ENCODE data around the gene CRADD. TPM values are rescaled to one million over a fixed set of nuclear protein-coding genes. Genes with fewer than 3 reads are reported as not detected.

Gene CRADD
- total RNA-seq, 1 experiment from 2014 or later: 7.6 TPM

DNA sequence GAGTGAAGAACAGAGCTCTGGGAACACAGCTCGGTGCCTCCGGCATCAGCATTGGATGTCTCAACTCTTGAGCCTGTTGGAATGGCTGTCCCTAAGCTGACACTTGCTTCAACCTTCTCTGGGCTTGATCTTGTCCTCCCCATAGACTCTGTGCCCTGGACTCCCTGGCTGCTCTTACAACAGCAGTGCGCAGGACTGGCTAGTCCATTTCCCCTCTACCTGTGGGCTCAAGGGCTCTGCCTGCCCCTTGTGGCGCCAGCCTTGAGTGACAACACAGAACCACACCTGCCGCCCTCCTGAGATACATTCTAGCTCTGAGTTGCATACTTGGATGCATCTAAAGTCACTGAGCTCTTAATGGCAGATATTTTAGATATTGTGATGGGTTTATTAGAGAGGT lies 6.2 kb downstream of the CRADD start:
- Histone ChIP-seq H3K36me3 (no peaks in the 10 kb centered on the region), H3K4me1 (no peaks in the 10 kb centered on the region), H3K9me3 (replicated peaks) (no peaks in the 10 kb centered on the region), H3K27ac (no peak overlapping the region), H3K27me3 (no peaks in the 10 kb centered on the region), H3K4me3 (no peak overlapping the region)
- no peak for DNase-seq

DNA sequence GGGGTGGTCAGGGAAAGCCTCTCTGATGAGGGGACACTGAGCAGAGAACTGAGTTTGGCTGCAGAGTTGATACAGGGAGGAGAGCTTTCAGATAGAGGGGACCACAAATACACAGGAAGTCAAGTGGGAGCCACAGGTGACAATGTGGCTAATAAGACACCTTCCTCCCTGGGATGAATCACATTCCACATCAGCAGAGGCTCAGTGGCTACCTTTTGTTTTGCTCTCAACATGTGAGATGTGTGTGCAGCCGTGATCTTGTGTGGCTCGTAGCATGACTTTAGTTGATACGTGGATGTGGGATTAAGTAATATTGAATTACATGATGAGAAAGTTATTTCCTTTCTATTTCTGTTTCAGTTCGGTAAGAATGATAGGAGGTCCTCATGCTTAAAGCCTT lies 7.5 kb downstream of the CRADD start:
- Histone ChIP-seq H3K27ac (no peak overlapping the region), H3K9me3 (replicated peaks) (no peaks in the 10 kb centered on the region), H3K27me3 (no peaks in the 10 kb centered on the region), H3K36me3 (no peaks in the 10 kb centered on the region), H3K4me1 (no peaks in the 10 kb centered on the region), H3K4me3 (no peak overlapping the region)
- DNase-seq: no peak

DNA sequence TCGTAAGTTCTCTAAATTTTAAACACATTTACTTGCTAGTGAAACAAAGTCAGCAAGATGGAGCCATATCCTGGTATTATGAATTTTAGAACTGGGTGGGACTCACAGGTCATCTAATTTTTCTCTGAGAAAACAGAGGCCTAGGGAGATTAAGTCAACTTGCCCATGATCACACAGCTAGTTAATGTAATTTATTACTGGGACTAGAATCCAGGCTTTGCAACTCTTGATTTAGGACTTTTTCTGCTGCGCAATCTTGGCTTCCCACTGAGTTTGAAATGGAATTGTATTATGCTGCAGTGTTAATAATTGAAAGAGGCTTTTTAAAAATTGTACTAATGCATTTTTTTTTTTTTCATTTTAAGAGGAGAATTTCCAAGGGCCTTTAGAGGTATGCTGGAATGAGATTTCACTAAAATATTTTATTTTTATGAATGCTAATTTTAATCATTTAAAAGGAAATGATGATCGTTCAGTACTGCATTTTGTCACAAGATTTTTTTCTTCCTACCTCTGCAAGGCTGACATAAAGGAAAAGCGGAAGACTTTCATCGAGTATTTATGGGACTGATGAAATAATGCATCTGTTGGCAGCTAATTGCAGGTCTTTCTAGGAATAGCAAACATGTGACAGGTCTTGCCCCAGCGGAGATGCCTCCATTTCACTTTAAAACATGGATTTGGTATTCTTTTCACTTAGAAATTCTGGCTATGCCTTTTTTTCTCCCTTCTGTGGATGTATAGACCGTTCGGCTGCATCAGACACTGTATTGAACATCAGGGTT lies 9.6 kb downstream of the CRADD start:
- H3K27ac ChIP-seq: no peak overlapping the region
- no peaks in the 10 kb centered on the region for H3K9me3 ChIP-seq (replicated peaks)
- DNase-seq: no peak
- no peaks in the 10 kb centered on the region for H3K27me3 ChIP-seq
- H3K4me3 ChIP-seq: no peak overlapping the region
- H3K4me1 ChIP-seq: no peaks in the 10 kb centered on the region
- no peaks in the 10 kb centered on the region for H3K36me3 ChIP-seq

DNA sequence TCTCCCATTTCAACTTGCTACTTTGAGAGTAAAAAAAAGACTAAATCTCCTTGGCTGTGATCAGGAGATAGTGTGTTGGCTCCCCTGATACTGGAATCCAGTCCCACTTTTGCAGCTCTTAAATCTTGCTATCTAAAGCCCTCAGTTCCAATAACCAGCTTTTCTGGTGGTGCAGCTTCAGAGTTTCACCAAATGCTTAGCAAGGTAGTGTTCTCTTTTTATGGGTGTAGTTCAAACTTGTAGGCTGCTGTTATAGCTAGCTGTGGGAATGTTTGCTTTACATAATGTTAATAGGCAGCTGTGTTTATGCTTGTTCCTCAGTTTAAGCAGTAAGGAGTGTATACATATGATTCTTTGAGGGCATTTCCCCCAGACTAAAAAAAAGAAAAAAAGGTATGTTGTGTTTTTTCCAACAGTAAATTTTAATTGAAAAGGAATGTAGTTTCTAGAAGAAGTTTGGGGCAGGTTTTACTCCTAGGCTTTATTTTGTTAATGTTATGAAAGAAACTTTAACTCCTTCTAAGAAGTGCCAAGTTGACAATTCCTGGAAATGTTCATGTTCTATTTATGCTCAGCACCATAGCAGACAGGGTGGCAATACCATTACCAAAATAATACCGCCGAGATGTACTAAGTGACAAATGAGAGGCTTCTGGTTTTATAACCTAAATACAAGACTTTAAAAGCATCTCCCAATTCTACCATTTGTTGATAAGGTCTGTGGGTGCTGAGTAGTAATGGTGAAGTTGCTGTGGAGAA lies 12.1 kb downstream of the CRADD start:
- Histone ChIP-seq H3K4me3 (no peak overlapping the region), H3K9me3 (replicated peaks) (no peaks in the 10 kb centered on the region), H3K27me3 (no peaks in the 10 kb centered on the region), H3K4me1 (no peaks in the 10 kb centered on the region), H3K36me3 (no peaks in the 10 kb centered on the region), H3K27ac (no peak overlapping the region)
- DNase-seq: no peak

DNA sequence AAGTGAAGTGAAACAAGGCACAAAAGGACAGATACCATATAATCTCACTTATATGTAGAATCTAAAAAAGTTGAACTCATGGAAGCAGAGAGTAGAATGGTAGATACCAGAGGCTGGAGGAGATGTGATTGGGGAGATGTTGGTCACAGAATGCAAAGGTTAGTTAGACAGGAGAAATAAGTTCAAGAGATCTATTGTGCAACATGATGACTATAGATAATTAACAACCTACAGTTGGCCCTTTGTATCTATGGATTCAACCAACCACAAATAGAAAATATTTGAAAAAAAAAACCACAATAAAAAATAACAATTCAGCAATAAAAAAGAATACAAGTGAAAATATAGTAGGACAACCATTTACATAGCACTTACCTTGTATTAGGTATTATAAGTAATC lies 19.3 kb downstream of the CRADD start:
- no peaks in the 10 kb centered on the region for H3K27me3 ChIP-seq
- peaks cover 9% of the 10 kb centered on the region for H3K4me1 ChIP-seq
- H3K27ac ChIP-seq: no peak overlapping the region
- H3K36me3 ChIP-seq: no peaks in the 10 kb centered on the region
- no peaks in the 10 kb centered on the region for H3K9me3 ChIP-seq (replicated peaks)
- DNase-seq: no peak
- no peak overlapping the region for H3K4me3 ChIP-seq

DNA sequence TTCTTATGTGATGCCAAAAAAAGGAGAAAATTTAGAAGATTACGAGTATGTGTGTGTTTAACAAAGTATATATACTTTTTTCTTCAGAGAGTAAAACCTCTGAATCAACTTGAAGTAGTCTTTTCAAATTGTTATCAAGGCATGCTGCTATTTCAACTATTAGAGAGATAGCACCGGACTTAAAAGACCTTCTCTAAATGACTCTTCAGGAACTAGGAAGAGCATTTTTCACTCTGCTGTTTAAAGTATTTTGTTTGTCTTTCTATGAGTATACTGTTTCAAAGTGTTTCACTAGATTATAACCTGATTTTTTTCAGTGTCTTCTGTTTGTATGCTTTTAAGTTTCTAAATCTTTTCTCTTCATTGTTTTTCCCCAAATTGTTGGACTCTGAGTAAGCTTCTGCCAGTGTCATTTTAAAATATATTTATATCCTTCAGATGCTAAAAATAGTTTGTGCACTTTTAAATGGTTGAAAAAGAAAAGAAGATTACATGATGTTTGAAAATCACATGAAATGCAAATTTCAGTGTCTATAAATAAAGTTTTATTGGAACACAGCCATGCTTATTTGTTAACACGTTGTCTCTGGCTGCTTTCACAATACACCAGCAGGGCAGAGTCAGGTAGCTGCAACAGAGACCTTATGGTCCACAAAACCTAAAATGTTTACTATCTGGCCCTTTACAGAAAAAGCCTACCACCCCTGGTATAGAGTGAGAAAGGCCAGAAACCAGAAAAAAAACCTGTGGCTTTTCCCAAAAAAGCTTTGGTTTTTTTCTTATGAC lies 21.3 kb downstream of the CRADD start:
- Histone ChIP-seq H3K4me1 (peaks cover 9% of the 10 kb centered on the region), H3K27me3 (no peaks in the 10 kb centered on the region), H3K27ac (no peak overlapping the region), H3K4me3 (no peak overlapping the region), H3K9me3 (replicated peaks) (no peaks in the 10 kb centered on the region), H3K36me3 (no peaks in the 10 kb centered on the region)
- DNase-seq: no peak

DNA sequence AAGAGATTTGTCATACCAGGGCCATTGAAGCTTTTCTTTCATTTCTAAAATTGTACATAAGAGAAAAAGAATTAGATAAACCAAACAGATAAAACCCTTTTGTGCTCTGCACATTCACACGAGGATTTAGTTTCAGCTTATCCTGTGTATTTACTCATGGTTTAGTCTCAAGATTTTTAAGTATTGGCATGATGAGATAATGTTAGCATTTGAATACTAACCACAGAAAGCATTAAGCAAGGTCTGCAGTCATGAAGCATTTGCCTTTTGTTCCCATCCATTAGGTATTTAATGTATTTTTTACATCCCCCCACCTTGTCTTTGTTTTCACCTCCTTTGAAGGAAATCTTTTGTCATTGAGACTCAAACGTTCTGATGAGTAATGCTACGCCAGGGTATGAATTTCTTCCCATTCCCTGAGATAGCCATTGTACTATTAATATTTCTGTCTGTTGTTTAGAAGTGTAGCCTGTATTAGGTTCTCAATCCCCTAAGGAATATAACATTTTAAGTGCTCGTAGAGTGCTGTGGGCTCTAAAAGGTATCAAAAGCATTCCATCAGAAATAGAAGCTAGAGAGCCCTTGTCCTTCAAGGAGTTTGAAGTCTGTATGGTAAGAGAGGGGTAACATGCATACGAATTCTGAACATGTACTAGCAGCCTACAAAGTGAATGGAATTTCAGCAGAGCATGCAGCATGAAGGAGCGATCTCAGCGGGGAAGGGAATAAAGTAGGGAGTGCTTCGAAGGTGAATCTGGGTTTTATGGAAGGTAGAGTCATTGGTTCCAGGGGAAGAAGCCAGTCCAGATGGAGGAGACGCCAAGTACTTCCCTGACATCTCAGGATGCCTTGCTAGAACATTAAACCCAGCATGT lies 22.3 kb downstream of the CRADD start:
- H3K4me3 ChIP-seq: no peak overlapping the region
- H3K4me1 ChIP-seq: peaks cover 9% of the 10 kb centered on the region
- no peaks in the 10 kb centered on the region for H3K9me3 ChIP-seq (replicated peaks)
- no peaks in the 10 kb centered on the region for H3K27me3 ChIP-seq
- peak in 1 of 2 experiments; percentile 24 for DNase-seq
- H3K27ac ChIP-seq: no peak overlapping the region
- H3K36me3 ChIP-seq: no peaks in the 10 kb centered on the region

DNA sequence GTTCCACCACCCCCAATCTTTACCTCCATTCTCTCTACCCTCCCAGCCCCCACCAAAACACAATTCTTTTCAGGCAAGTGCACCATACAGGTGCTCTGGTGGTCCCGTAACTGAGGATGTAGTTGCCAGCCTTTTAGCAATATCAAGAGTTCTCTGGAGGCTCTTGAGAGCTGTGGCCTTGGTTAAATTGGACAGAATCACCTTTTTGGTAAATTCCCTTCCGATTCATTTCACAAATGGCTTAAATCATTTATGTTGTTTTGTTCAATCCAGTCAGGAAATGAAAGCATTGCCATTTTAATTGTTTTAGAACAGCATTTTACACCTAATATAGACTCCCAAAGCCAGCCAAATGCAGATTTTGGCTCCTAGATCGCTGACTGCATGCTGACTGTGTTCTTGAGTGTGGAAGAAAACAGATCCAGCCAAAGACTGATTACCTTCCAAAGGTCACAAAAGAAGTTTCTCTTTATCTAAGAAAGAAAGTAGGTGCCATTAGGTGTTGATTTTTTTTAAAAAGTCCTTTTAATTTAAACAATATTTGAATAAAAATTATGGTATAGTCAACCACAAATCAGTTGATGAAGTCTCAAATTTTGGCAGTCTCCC lies 25.6 kb downstream of the CRADD start:
- H3K27me3 ChIP-seq: no peaks in the 10 kb centered on the region
- H3K27ac ChIP-seq: no peak overlapping the region
- H3K36me3 ChIP-seq: no peaks in the 10 kb centered on the region
- no peak overlapping the region for H3K4me3 ChIP-seq
- H3K4me1 ChIP-seq: peaks cover 9% of the 10 kb centered on the region
- no peak for DNase-seq
- H3K9me3 ChIP-seq (replicated peaks): no peaks in the 10 kb centered on the region

DNA sequence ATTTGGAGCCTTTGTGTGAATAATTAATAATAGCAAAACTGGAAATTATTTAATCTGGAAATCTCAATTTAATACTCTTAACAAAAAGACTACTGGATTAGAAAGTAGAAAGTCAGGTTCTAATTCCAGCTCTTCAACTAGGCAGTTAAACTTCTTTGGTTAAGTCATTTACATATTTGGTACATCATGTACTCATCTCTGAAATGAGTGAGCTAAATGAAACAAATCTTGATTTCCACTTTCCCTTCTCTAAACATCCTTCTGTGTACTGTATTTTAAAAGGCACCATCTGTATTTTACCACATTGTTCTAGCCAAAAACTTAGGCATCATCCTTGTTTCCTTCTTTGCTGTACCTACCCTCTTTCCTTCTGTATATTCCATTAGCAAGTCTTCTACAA lies 26.9 kb downstream of the CRADD start:
- H3K9me3 ChIP-seq (replicated peaks): no peaks in the 10 kb centered on the region
- H3K4me3 ChIP-seq: no peak overlapping the region
- no peaks in the 10 kb centered on the region for H3K36me3 ChIP-seq
- no peak overlapping the region for H3K27ac ChIP-seq
- no peaks in the 10 kb centered on the region for H3K27me3 ChIP-seq
- H3K4me1 ChIP-seq: peaks cover 7% of the 10 kb centered on the region
- no peak for DNase-seq

DNA sequence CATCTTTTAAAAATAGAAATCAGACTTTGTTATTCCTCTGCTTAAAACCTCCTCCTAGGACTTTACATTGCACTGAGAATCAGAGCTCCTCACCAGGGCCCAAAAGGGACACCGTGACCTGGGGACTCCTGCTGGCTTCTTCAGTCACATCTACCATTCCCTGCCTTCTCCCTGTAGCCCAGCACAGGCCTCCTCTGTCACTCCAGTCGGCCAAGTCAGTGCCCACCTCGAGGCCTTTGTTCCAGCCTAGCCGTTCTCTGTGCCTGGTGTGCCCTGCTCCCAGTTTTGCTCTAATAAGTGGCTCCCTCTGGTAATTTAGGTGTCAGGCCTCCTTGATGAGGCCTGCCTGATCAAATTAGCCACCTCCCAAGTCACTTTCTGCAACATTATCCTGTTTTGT lies 27.4 kb downstream of the CRADD start:
- H3K4me3 ChIP-seq: no peak overlapping the region
- peaks cover 4% of the 10 kb centered on the region; the same call in 1 of the 2 replicates for H3K9me3 ChIP-seq (replicated peaks)
- DNase-seq: no peak
- no peaks in the 10 kb centered on the region for H3K27me3 ChIP-seq
- no peak overlapping the region for H3K27ac ChIP-seq
- H3K36me3 ChIP-seq: no peaks in the 10 kb centered on the region
- H3K4me1 ChIP-seq: peaks cover 1% of the 10 kb centered on the region; the same call in 1 of the 2 replicates

DNA sequence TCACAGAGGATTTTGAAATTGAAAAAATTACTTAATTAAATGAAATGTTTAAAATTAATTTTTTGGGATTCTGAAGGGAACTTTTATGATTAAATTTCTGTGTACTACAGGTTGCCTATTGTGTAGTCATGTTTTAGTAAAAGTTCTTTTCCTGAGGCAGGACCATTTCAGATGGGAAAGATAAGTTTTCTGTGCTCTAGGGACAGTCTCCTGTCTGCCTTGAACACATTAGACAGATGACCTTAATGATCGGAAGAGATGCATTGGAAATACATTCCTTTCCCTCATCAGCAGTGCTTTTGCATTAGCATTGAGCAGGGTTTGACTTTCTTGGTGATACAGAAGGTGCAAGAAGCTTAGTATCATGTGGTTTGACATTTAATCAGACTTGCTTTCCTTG lies 28.1 kb downstream of the CRADD start:
- H3K27ac ChIP-seq: no peak overlapping the region
- peaks cover 6% of the 10 kb centered on the region; the same call in 1 of the 2 replicates for H3K9me3 ChIP-seq (replicated peaks)
- DNase-seq: no peak
- H3K27me3 ChIP-seq: no peaks in the 10 kb centered on the region
- no peaks in the 10 kb centered on the region for H3K4me1 ChIP-seq
- no peaks in the 10 kb centered on the region for H3K36me3 ChIP-seq
- no peak overlapping the region for H3K4me3 ChIP-seq

DNA sequence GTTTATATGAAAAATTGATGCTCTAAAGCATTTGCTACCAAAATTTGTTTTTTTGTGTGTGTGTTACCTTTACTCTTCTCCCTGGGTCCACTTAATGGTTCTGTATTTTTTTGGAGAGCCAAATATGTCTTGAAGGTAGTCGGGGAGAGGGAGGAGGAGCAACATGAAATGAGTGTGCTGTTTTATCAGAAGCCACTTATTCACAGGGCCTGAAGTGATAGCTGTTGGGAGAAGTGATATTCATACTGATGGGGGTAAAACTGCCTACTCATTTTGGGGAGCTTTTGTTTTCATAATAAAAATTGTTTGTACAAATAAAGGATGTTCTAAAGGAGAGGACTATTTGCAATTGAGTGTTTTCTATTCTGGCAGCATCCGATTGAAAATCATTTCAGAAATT lies 29.2 kb downstream of the CRADD start:
- H3K36me3 ChIP-seq: no peaks in the 10 kb centered on the region
- DNase-seq: no peak
- no peak overlapping the region for H3K4me3 ChIP-seq
- no peaks in the 10 kb centered on the region for H3K27me3 ChIP-seq
- no peak overlapping the region for H3K27ac ChIP-seq
- H3K9me3 ChIP-seq (replicated peaks): peaks cover 6% of the 10 kb centered on the region; the same call in 1 of the 2 replicates
- H3K4me1 ChIP-seq: no peaks in the 10 kb centered on the region

DNA sequence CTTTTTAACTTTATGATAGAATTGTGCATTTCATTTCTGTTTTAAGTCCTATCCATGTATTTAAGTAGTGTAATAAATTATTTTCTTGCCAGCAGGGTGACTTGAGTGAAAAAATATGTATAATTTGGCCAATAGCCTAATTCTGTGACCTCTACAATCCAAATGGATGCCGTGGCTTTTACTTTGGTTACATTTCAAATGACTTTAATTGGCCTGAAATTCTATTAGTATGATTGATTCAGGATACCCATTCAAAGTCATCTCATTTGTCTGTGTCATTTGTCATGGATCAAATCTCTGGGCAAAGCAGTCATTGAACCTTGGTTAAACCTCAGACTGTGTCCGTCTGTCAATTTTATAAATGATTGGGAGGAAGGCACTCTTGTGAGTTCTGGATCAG lies 29.6 kb downstream of the CRADD start:
- no peak for DNase-seq
- peaks cover 6% of the 10 kb centered on the region; the same call in 1 of the 2 replicates for H3K9me3 ChIP-seq (replicated peaks)

DNA sequence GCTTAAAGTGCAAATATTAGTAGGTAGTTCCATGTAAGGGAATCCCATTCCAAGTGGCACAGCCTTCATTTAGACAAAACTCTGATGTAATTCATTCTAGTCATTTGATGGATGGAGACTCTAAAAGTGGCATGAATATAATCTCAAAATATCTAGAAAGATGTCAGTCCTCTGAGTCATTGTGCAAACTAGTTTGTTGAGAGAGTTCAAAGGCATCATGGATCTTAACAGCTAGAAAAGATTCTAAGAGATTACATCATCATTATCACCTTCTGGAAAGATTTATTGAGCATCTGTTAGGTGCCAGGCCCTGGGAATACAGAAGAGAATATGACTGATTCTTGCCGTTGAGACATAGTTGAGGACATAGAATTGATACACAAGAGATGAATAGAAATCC lies 30.7 kb downstream of the CRADD start:
- no peaks in the 10 kb centered on the region for H3K36me3 ChIP-seq
- H3K27me3 ChIP-seq: no peaks in the 10 kb centered on the region
- H3K27ac ChIP-seq: no peak overlapping the region
- H3K9me3 ChIP-seq (replicated peaks): peaks cover 6% of the 10 kb centered on the region; the same call in 1 of the 2 replicates
- H3K4me3 ChIP-seq: no peak overlapping the region
- no peak for DNase-seq
- no peaks in the 10 kb centered on the region for H3K4me1 ChIP-seq

More for the DNA sequence above, 29.6 kb downstream of the CRADD start:
- Histone ChIP-seq H3K27ac (no peak overlapping the region), H3K27me3 (no peaks in the 10 kb centered on the region), H3K4me3 (no peak overlapping the region), H3K36me3 (no peaks in the 10 kb centered on the region), H3K4me1 (no peaks in the 10 kb centered on the region)
